B cell (primary cell): ENCODE data around the gene TCERG1L. TPM values are rescaled to one million over a fixed set of nuclear protein-coding genes. Genes with fewer than 3 reads are reported as not detected.

Experiments
- ATAC-seq: fragments of 200-7000 bp; cut with Tn5 transposase; one replicate; pipeline ENCODE4 v1.10.0; 2021; ENCODE audit warnings: low read depth, mild to moderate bottlenecking, moderate number of reproducible peaks, moderate library complexity
- CTCF ChIA-PET: fragments of 350-600 bp; sonication (Branson Sonifier 250); formaldehyde crosslinking; loops from one replicate; lab custom pipeline; 2021; ENCODE audit warnings: antibody characterized with exemption, inconsistent platforms; lab: Charles Lee
- POLR2A ChIA-PET: fragments of 350-600 bp; sonication (Branson Sonifier 250); formaldehyde crosslinking; loops from one replicate; lab custom pipeline; 2021; ENCODE audit warnings: antibody characterized with exemption; lab: Charles Lee
- DNase-seq: peaks from one replicate; pipeline ENCODE4 v3.0.0; 2013
- H2AFZ ChIP-seq: 2 replicates; pipeline ENCODE4 v1.6.1; 2012; ENCODE audit warnings: mild to moderate bottlenecking, low read depth, low read length; ENCODE audit not compliant: insufficient read depth, poor library complexity, severe bottlenecking
- H3K27ac ChIP-seq, 2 donors: 1 replicate in 1 of 2; 2 replicates in 1 of 2; pipeline ENCODE4 v1.5.1; 2012 to 2013; ENCODE audit warnings: low read length in 2 of 2, mild to moderate bottlenecking in 2 of 2, moderate library complexity in 1 of 2
- H3K27me3 ChIP-seq, 4 experiments: fragments of 200-600 bp in 1 of 4; sonication (generic) in 1 of 4; replicated peaks in 1 of 4; 1 replicate in 2 of 4; 2 replicates in 2 of 4; pipeline versions ENCODE4 v1.6.1 to v1.7.0; 2013 to 2016; ENCODE audit warnings: low read length in 3 of 4, mild to moderate bottlenecking in 2 of 4, mixed read lengths in 1 of 4, moderate library complexity in 1 of 4; ENCODE audit not compliant: insufficient read depth in 4 of 4, control insufficient read depth in 3 of 4; ENCODE audit errors: control extremely low read depth in 1 of 4
- H3K36me3 ChIP-seq, 2 experiments: replicated peaks in 1 of 2; 1 replicate in 1 of 2; 2 replicates in 1 of 2; pipeline versions ENCODE4 v1.6.1 to v1.7.1; 2013; ENCODE audit warnings: low read length in 1 of 2; ENCODE audit not compliant: insufficient read depth in 2 of 2, control insufficient read depth in 1 of 2; ENCODE audit errors: control extremely low read depth in 1 of 2, extremely low read depth in 1 of 2
- H3K4me1 ChIP-seq, 2 donors: fragments of 200-600 bp in 1 of 2; sonication (generic) in 1 of 2; 1 replicate in 1 of 2; 2 replicates in 1 of 2; pipeline versions ENCODE4 v1.5.1 to v1.6.1; 2013 to 2017; ENCODE audit warnings: low read length in 2 of 2; ENCODE audit not compliant: control insufficient read depth in 2 of 2, insufficient read depth in 2 of 2
- H3K4me2 ChIP-seq: replicated peaks from 2 replicates; pipeline ENCODE3; 2012; ENCODE audit warnings: mild to moderate bottlenecking, low read depth, low read length; ENCODE audit not compliant: poor library complexity, severe bottlenecking
- H3K4me3 ChIP-seq, 5 experiments: fragments of 200-600 bp in 1 of 5; sonication (generic) in 1 of 5; 1 replicate in 3 of 5; 2 replicates in 2 of 5; pipeline versions ENCODE4 v1.5.1 to v1.7.0; 2011 to 2016; ENCODE audit warnings: low read length in 4 of 5, mild to moderate bottlenecking in 4 of 5, low read depth in 2 of 5, control low read depth in 1 of 5, moderate library complexity in 1 of 5; ENCODE audit not compliant: insufficient read depth in 1 of 5; ENCODE audit errors: control extremely low read depth in 1 of 5, extremely low read depth in 1 of 5
- H3K79me2 ChIP-seq: fragments of 200-600 bp; sonication (generic); one replicate; pipeline ENCODE4 v1.6.0; 2016; ENCODE audit warnings: low read length; ENCODE audit not compliant: control insufficient read depth, insufficient read depth
- H3K9ac ChIP-seq: fragments of 200-600 bp; sonication (generic); 2 replicates; pipeline ENCODE4 v1.6.1; 2017; ENCODE audit warnings: mild to moderate bottlenecking, low read length, moderate library complexity
- H3K9me3 ChIP-seq, 3 donors: one replicate each; pipeline versions ENCODE4 v1.6.1 to v1.7.1; 2013; ENCODE audit warnings: low read length in 2 of 3; ENCODE audit not compliant: control insufficient read depth in 2 of 3, insufficient read depth in 1 of 3; ENCODE audit errors: control extremely low read depth in 1 of 3
- H4K20me1 ChIP-seq: 2 replicates; pipeline ENCODE4 v1.6.0; 2012; ENCODE audit warnings: mild to moderate bottlenecking, low read length; ENCODE audit not compliant: insufficient read depth, control insufficient read depth, poor library complexity, severe bottlenecking
- H3K27ac Mint-ChIP-seq: one replicate; pipeline ENCODE4 v1.8.0; 2021; ENCODE audit warnings: mixed read lengths
- H3K27me3 Mint-ChIP-seq: one replicate; pipeline ENCODE4 v1.8.0; 2021; ENCODE audit warnings: mixed read lengths
- H3K4me1 Mint-ChIP-seq: one replicate; pipeline ENCODE4 v1.8.0; 2021; ENCODE audit warnings: mixed read lengths
- H3K4me3 Mint-ChIP-seq: one replicate; pipeline ENCODE4 v1.8.0; 2021; ENCODE audit warnings: mixed read lengths
- H3K9me3 Mint-ChIP-seq: one replicate; pipeline ENCODE4 v1.8.0; 2022; ENCODE audit warnings: mixed read lengths; ENCODE audit not compliant: insufficient read depth
- CTCF ChIP-seq: fragments of 200-600 bp; IDR thresholded peaks from one replicate; pipeline ENCODE4 v1.8.0; 2022; ENCODE audit warnings: antibody characterized with exemption, mild to moderate bottlenecking
- EZH2 ChIP-seq: IDR thresholded peaks from 2 replicates; pipeline ENCODE4 v1.6.1; 2012; ENCODE audit warnings: borderline replicate concordance, low read depth, mild to moderate bottlenecking, moderate library complexity, low read length; ENCODE audit not compliant: insufficient read depth, poor library complexity, severe bottlenecking
- WGBS: methylation state at CpG from one replicate; pipeline ENCODE4 v1.1.5; 2013; ENCODE audit warnings: missing lambda C conversion rate; ENCODE audit not compliant: insufficient coverage; 5-methylcytosine and 5-hydroxymethylcytosine counted together
- intact Hi-C: fragments of 100-400 bp; cut with micrococcal nuclease; formaldehyde crosslinking; loops from one replicate; pipeline ENCODE4 v1.10.0; 2022
- polyA plus RNA-seq: library from polyadenylated mRNA; depleted of rRNA; stranded (reverse); fragments of >200 nt; gene quantifications from 2 replicates; pipeline ENCODE4 v1.2.3, GENCODE V29; 2012
- total RNA-seq, 2 donors: library from RNA; stranded (reverse); fragments of 120-200 nt in 1 of 2; gene quantifications; 1 replicate in 1 of 2; 2 replicates in 1 of 2; pipeline versions ENCODE4 v1.2.3 to v1.2.4, GENCODE V29; 2013 to 2022

Gene TCERG1L
- total and polyA plus RNA-seq, 2 donors (not counting 1 experiment from before 2014, with no cell fraction given) = 0.10 TPM; not detected in 1

GRCh38 chr10:131180086-131180485 lies 131.4 kb downstream of the TCERG1L start:
- no peak overlapping the region for H3K4me3 Mint-ChIP-seq
- no peaks in the 10 kb centered on the region for H3K79me2 ChIP-seq
- H3K9me3 ChIP-seq = peaks cover 0 to 38% (median 0%) of the 10 kb centered on the region in 3 donors
- WGBS = 86% methylated on average over 4 of the region's 9 CpGs
- CTCF ChIA-PET = no interaction called here
- H3K27me3 Mint-ChIP-seq = no peaks in the 10 kb centered on the region
- no peaks in the 10 kb centered on the region for H3K4me1 ChIP-seq
- no peak overlapping the region for H2AFZ ChIP-seq
- no peak overlapping the region for H3K27ac ChIP-seq
- no peak for DNase-seq
- H3K9me3 Mint-ChIP-seq = no peaks in the 10 kb centered on the region
- no peaks in the 10 kb centered on the region for H3K4me1 Mint-ChIP-seq
- no peak for ATAC-seq
- H3K27ac Mint-ChIP-seq = no peak overlapping the region
- no peak for TF ChIP-seq EZH2
- no peak for TF ChIP-seq CTCF
- no peaks in the 10 kb centered on the region for H3K36me3 ChIP-seq
- POLR2A ChIA-PET = no interaction called here
- intact Hi-C loops = no loop called here
- H3K4me2 ChIP-seq = no peak overlapping the region
- no peaks in the 10 kb centered on the region for H3K27me3 ChIP-seq
- H3K9ac ChIP-seq = no peak overlapping the region
- no peak overlapping the region for H3K4me3 ChIP-seq
- H4K20me1 ChIP-seq = no peaks in the 10 kb centered on the region

GRCh38 chr10:131179361-131179760 lies 132.2 kb downstream of the TCERG1L start:
- no peaks in the 10 kb centered on the region for H3K36me3 ChIP-seq
- TF ChIP-seq EZH2 (no peak), CTCF (no peak)
- no peaks in the 10 kb centered on the region for H3K27me3 ChIP-seq
- H3K4me3 ChIP-seq = no peak overlapping the region
- no peak overlapping the region for H3K4me3 Mint-ChIP-seq
- no peaks in the 10 kb centered on the region for H3K4me1 Mint-ChIP-seq
- no peak overlapping the region for H3K27ac ChIP-seq
- ATAC-seq (no peak), DNase-seq (no peak)
- POLR2A ChIA-PET = no interaction called here
- no peaks in the 10 kb centered on the region for H3K79me2 ChIP-seq
- 86% methylated on average over 6 of the region's 10 CpGs for WGBS
- no peaks in the 10 kb centered on the region for H3K9me3 Mint-ChIP-seq
- no peak overlapping the region for H3K4me2 ChIP-seq
- H3K4me1 ChIP-seq = no peaks in the 10 kb centered on the region
- no peak overlapping the region for H3K27ac Mint-ChIP-seq
- no peaks in the 10 kb centered on the region for H3K27me3 Mint-ChIP-seq
- CTCF ChIA-PET = no interaction called here
- peaks cover 0 to 44% (median 0%) of the 10 kb centered on the region in 3 donors for H3K9me3 ChIP-seq
- H3K9ac ChIP-seq = no peak overlapping the region
- intact Hi-C loops = no loop called here
- H4K20me1 ChIP-seq = no peaks in the 10 kb centered on the region
- no peak overlapping the region for H2AFZ ChIP-seq
